K562 (cell line): ENCODE measurements around the gene ABCG1. TPM values are rescaled to one million over a fixed set of nuclear protein-coding genes. Genes with fewer than 3 reads are reported as not detected.

Experiments
- CBFB ChIP-seq: sonication (generic); formaldehyde crosslinking; IDR thresholded peaks from 2 replicates; pipeline ENCODE4 v1.4.0; 2020; ENCODE audit warnings: mild to moderate bottlenecking, missing genetic modification reagents
- CHD7 ChIP-seq: fragments of 200-600 bp; sonication (generic); IDR thresholded peaks from one replicate; pipeline ENCODE4 v1.6.1; 2012; ENCODE audit warnings: mild to moderate bottlenecking, low read depth, low read length, inconsistent platforms
- E4F1 ChIP-seq: fragments of 250-450 bp; sonication (Bioruptor Pico); IDR thresholded peaks from 2 replicates; pipeline ENCODE4 v1.5.0; 2021; ENCODE audit warnings: mild to moderate bottlenecking, borderline replicate concordance
- GABPA ChIP-seq: fragments of 200-800 bp; sonication (Bioruptor generic); conservative IDR thresholded peaks from 2 replicates; pipeline ENCODE4 v1.6.1; 2016; ENCODE audit warnings: low read depth, missing genetic modification characterization, missing compliant biosample characterization
- NFE2 ChIP-seq: IDR thresholded peaks from 2 replicates; pipeline ENCODE4 v1.6.1; 2014; ENCODE audit warnings: antibody characterized with exemption, low read depth
- SMAD3 ChIP-seq: fragments of 450-650 bp; formaldehyde crosslinking; conservative IDR thresholded peaks from 2 replicates; pipeline ENCODE4 v1.4.0; 2020; ENCODE audit warnings: mild to moderate bottlenecking
- TFAP4 ChIP-seq: sonication (generic); formaldehyde crosslinking; IDR thresholded peaks from 2 replicates; pipeline ENCODE4 v1.8.0; 2022; ENCODE audit warnings: missing genetic modification reagents, mild to moderate bottlenecking, moderate library complexity, borderline replicate concordance
- ZBTB9 ChIP-seq: fragments of 450-650 bp; formaldehyde crosslinking; IDR thresholded peaks from 2 replicates; pipeline ENCODE4 v1.4.0; 2020; ENCODE audit warnings: mild to moderate bottlenecking, moderate library complexity
- ZNF197 ChIP-seq: fragments of 200-800 bp; sonication (Bioruptor generic); IDR thresholded peaks from 2 replicates; pipeline ENCODE4 v1.6.1; 2016; ENCODE audit warnings: low read depth, missing genetic modification characterization, missing compliant biosample characterization
- polyA plus RNA-seq, 8 experiments: library from polyadenylated mRNA; depleted of rRNA in 4 of 8; stranded (reverse) in 5 of 8; unstranded in 3 of 8; fragments of >200 nt; fragmentation: Nextera tagmentation in 2 of 8; fragmentation: Illumina TruSeq in 1 of 8; extraction: Ambion mirVana in 2 of 8; extraction: Trizol in 1 of 8; gene quantifications; 2 replicates each; pipeline versions ENCODE4 v1.2.1 to v1.2.3, GENCODE V29; 2011 to 2014; ENCODE audit warnings: inconsistent platforms in 1 of 8, missing spikeins in 1 of 8
- total RNA-seq, 7 experiments: library from RNA; depleted of rRNA in 6 of 7; stranded (reverse); fragments of >200 nt in 6 of 7; fragmentation: Illumina TruSeq in 2 of 7; extraction: Trizol in 2 of 7; gene quantifications; 2 replicates each; pipeline versions ENCODE4 v1.2.1 to v1.2.3, GENCODE V29; 2011 to 2021; ENCODE audit warnings: low replicate concordance in 1 of 7

ABCG1 gene
- total and polyA plus RNA-seq, 9 of the 15 experiments (the other 6 are each of a cell fraction or from before 2014, with no cell fraction given) = 0.04 to 0.09 TPM; not detected in 7

GRCh38 chr21:42198929-42199867 is 19.7 kb upstream of the ABCG1 start (continued):
- TF ChIP-seq CBFB (no peak), ZNF197 (CRISPR knock-in tag) (peak; percentile 65; the same call in 1 of the 2 replicates), SMAD3 (0 out of 2 replicates have a peak, but pooled peaks have one; percentile 11), ZBTB9 (CRISPR knock-in tag) (no peak), NFE2 (0 out of 2 replicates have a peak, but pooled peaks have one; percentile 31), E4F1 (CRISPR knock-in tag) (no peak), GABPA (peak; percentile 59), CHD7 (no peak), TFAP4 (CRISPR knock-in tag) (no peak)
